Medulla oblongata (tissue), 1 donor: ENCODE results near the gene NTN5.
"Not testable (repeated sequence)": the region's sequence is repeated elsewhere in the genome, so short reads cannot be mapped to it uniquely, and the experiment has no call there.

Experiments
- DNase-seq: peaks from one replicate; pipeline ENCODE4 v3.0.0-alpha.2; 2015; ENCODE audit errors: extremely low spot score

The NTN5 gene

GRCh38 chr19:48644839-48645619, 27.8 kb downstream of the NTN5 start:
- peak; percentile 89 for DNase-seq

- peak; percentile 38 for DNase-seq
These were observed 28.5 kb downstream of the NTN5 start for GRCh38 chr19:48644355-48644754.

- DNase-seq, result no peak
These were observed 30.0 kb downstream of the NTN5 start for GRCh38 chr19:48642862-48643261.

- no peak for DNase-seq
These were observed 31.0 kb downstream of the NTN5 start for GRCh38 chr19:48641850-48642249.

GRCh38 chr19:48639483-48640375, 33.1 kb downstream of the NTN5 start:
- DNase-seq, result no peak

GRCh38 chr19:48638831-48639381, 33.9 kb downstream of the NTN5 start:
- DNase-seq, result no peak

- peak; percentile 96 for DNase-seq
These were observed 34.6 kb downstream of the NTN5 start for GRCh38 chr19:48637948-48638830.

- peak; percentile 100 for DNase-seq
These were observed 35.3 kb downstream of the NTN5 start for GRCh38 chr19:48637449-48637947.

- DNase-seq, result no peak
These were observed 35.9 kb downstream of the NTN5 start, which contains the start of gene DBP for GRCh38 chr19:48636859-48637448. DBP (minus strand) TSS chr19:48637379; CDS start chr19:48636994, 385 bp downstream.

GRCh38 chr19:48635966-48636858, 36.6 kb downstream of the NTN5 start:
- peak; percentile 79 for DNase-seq

- DNase-seq, result peak; percentile 75
These were observed 37.4 kb downstream of the NTN5 start for GRCh38 chr19:48635263-48635965.

GRCh38 chr19:48634424-48635262, 38.2 kb downstream of the NTN5 start:
- DNase-seq, result peak; percentile 96

- DNase-seq, result no peak
These were observed 38.8 kb downstream of the NTN5 start for GRCh38 chr19:48634036-48634342.

GRCh38 chr19:48633148-48634035, 39.4 kb downstream of the NTN5 start:
- no peak for DNase-seq

- DNase-seq, result no peak
These were observed 40.1 kb downstream of the NTN5 start for GRCh38 chr19:48632692-48633147.

- DNase-seq, result not testable (repeated sequence)
These were observed 40.5 kb downstream of the NTN5 start for GRCh38 chr19:48632286-48632685.

- no peak for DNase-seq
These were observed 41.6 kb downstream of the NTN5 start for GRCh38 chr19:48631225-48631624.
